ENCODE measurements around the gene NDFIP2.

The NDFIP2 gene

DNA sequence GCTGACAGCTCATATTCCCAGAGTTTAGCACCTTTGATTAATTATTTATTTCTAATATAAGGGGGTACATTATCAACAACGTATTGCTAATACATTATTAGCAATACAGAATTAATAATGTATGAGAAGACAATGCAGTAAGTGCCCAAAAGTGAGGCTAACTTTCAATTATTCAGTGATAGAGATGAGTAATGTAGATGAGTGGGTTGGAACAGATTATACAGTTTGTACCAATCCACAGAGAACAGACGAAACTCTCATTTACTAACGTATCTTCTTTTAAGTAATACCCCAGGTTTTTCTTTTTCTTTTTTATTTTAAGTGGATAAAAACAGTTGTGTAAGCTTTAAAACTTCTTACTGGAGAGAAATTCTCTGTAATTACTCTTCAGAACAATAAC is 38.2 kb upstream of the NDFIP2 start:
- Histone ChIP-seq H3K4me3 (IDR thresholded peaks at IDR 0.05; ENCODE audit: insufficient read depth, low read depth, low read length) (no peak overlapping the region), H3K9ac (no peak overlapping the region), H2AFZ (ENCODE audit: low read depth) (no peak overlapping the region), H3K79me2 (ENCODE audit: insufficient read depth, low read depth) (no peaks in the 10 kb centered on the region), H3K27ac (no peak overlapping the region), H3K4me1 (ENCODE audit: low read depth, poor library complexity, severe bottlenecking) (no peaks in the 10 kb centered on the region), H3K36me3 (ENCODE audit: insufficient read depth) (no peaks in the 10 kb centered on the region), H4K20me1 (ENCODE audit: insufficient read depth) (no peaks in the 10 kb centered on the region), H3K4me2 (no peak overlapping the region), H3K27me3 (ENCODE audit: insufficient read depth, low read depth) (no peaks in the 10 kb centered on the region)
- TF ChIP-seq, protein P1, sequence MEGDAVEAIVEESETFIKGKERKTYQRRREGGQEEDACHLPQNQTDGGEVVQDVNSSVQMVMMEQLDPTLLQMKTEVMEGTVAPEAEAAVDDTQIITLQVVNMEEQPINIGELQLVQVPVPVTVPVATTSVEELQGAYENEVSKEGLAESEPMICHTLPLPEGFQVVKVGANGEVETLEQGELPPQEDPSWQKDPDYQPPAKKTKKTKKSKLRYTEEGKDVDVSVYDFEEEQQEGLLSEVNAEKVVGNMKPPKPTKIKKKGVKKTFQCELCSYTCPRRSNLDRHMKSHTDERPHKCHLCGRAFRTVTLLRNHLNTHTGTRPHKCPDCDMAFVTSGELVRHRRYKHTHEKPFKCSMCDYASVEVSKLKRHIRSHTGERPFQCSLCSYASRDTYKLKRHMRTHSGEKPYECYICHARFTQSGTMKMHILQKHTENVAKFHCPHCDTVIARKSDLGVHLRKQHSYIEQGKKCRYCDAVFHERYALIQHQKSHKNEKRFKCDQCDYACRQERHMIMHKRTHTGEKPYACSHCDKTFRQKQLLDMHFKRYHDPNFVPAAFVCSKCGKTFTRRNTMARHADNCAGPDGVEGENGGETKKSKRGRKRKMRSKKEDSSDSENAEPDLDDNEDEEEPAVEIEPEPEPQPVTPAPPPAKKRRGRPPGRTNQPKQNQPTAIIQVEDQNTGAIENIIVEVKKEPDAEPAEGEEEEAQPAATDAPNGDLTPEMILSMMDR (conservative IDR thresholded peaks at IDR 0.05; ENCODE audit: low read depth, low read length): no peak

DNA sequence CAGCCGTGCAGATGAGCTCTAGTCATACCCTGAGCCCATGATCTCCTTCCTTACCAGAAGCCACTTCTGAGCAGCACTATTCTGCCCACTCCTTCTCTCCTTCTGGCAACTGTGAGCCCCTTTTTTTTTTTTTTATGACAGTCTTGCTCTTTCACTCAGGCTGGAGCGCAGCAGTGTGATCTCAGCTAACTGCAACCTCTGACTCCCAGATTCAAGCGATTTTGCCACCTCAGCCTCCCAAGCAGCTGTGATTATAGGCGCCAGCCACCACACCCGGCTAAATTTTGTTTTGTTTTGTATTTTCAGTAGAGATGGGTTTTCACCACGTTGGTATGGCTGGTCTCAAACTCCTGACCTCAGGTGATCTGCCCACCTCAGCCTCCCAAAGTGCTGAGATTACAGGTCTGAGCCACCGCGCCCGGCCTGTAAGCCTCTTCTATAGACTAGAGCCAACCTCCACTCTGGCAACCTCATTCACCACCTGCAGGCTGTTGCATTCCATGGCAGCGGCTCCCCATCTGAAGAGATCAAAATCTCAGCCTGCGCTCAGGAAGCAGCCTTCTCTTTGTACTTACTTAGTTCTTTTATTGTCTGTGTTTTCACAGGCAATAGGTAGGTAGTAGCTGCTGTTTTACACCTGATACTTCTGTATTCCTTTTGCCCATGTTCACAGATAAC is 34.8 kb upstream of the NDFIP2 start:
- Histone ChIP-seq H3K79me2 (ENCODE audit: insufficient read depth, low read depth) (no peaks in the 10 kb centered on the region), H3K27me3 (ENCODE audit: insufficient read depth, low read depth) (no peaks in the 10 kb centered on the region), H2AFZ (ENCODE audit: low read depth) (no peak overlapping the region), H3K4me1 (ENCODE audit: low read depth, poor library complexity, severe bottlenecking) (no peaks in the 10 kb centered on the region), H4K20me1 (ENCODE audit: insufficient read depth) (no peaks in the 10 kb centered on the region), H3K4me2 (no peak overlapping the region), H3K36me3 (ENCODE audit: insufficient read depth) (no peaks in the 10 kb centered on the region), H3K9ac (no peak overlapping the region), H3K4me3 (IDR thresholded peaks at IDR 0.05; ENCODE audit: insufficient read depth, low read depth, low read length) (no peak overlapping the region), H3K27ac (no peak overlapping the region)
- TF ChIP-seq, protein P1 (conservative IDR thresholded peaks at IDR 0.05; ENCODE audit: low read depth, low read length): no peak

DNA sequence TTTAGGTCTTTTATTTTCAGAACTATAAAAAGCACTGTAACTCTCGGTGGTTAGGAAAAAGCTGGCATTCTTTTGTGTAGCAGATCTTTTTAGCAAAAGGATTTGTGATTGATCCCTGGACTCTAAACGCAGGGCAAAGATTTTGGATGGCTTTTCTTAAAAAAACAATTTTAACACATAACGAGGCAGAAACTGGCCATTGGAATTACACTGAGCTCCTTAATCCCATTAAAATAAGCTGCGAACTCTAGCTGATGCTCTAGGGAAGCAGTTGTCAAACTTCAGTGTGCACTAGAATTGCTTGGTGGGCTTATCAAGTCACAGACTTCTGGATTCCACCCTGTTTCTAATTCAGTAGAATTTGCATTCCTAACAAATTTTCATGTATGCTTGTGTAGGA is 33.8 kb upstream of the NDFIP2 start:
- H3K4me3 ChIP-seq (IDR thresholded peaks at IDR 0.05; ENCODE audit: insufficient read depth, low read depth, low read length): no peak overlapping the region
- no peaks in the 10 kb centered on the region for H3K27me3 ChIP-seq (ENCODE audit: insufficient read depth, low read depth)
- no peaks in the 10 kb centered on the region for H3K79me2 ChIP-seq (ENCODE audit: insufficient read depth, low read depth)
- H3K27ac ChIP-seq: no peak overlapping the region
- H3K9ac ChIP-seq: no peak overlapping the region
- H2AFZ ChIP-seq (ENCODE audit: low read depth): no peak overlapping the region
- no peaks in the 10 kb centered on the region for H3K4me1 ChIP-seq (ENCODE audit: low read depth, poor library complexity, severe bottlenecking)
- no peaks in the 10 kb centered on the region for H4K20me1 ChIP-seq (ENCODE audit: insufficient read depth)
- TF ChIP-seq, protein P1 (conservative IDR thresholded peaks at IDR 0.05; ENCODE audit: low read depth, low read length): no peak
- no peaks in the 10 kb centered on the region for H3K36me3 ChIP-seq (ENCODE audit: insufficient read depth)
- no peak overlapping the region for H3K4me2 ChIP-seq

DNA sequence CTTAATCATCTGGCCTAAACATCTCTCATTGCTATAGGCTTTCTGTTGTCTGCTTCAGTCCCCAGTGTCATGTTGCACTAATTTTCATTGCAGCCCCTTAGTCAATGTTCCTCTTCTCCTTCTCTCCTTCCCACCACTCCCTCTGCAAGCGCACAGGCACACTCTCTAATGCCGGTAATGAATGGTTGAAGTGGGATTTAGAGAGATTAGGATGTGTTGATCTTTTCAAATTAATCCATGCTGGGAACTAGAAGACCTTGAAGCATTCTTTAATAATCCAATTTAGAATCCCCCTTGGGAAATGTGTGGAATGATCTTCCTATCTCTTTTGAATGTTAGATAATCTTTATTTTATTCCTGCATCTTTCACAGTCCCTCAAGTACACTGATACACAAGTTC is 33.2 kb upstream of the NDFIP2 start:
- no peak overlapping the region for H3K9ac ChIP-seq
- no peak overlapping the region for H3K27ac ChIP-seq
- H3K27me3 ChIP-seq (ENCODE audit: insufficient read depth, low read depth): no peaks in the 10 kb centered on the region
- no peak overlapping the region for H3K4me2 ChIP-seq
- H3K4me1 ChIP-seq (ENCODE audit: low read depth, poor library complexity, severe bottlenecking): no peaks in the 10 kb centered on the region
- TF ChIP-seq, protein P1 (conservative IDR thresholded peaks at IDR 0.05; ENCODE audit: low read depth, low read length): no peak
- H4K20me1 ChIP-seq (ENCODE audit: insufficient read depth): no peaks in the 10 kb centered on the region
- no peaks in the 10 kb centered on the region for H3K36me3 ChIP-seq (ENCODE audit: insufficient read depth)
- no peaks in the 10 kb centered on the region for H3K79me2 ChIP-seq (ENCODE audit: insufficient read depth, low read depth)
- H3K4me3 ChIP-seq (IDR thresholded peaks at IDR 0.05; ENCODE audit: insufficient read depth, low read depth, low read length): no peak overlapping the region
- H2AFZ ChIP-seq (ENCODE audit: low read depth): no peak overlapping the region

Measured in KMS-11 (cell line).